ENCODE results near the gene SIGLEC5. TPM values are rescaled to one million over a fixed set of nuclear protein-coding genes. Genes with fewer than 3 reads are reported as not detected.

Gene SIGLEC5
- total and polyA plus RNA-seq, 2 of the 13 experiments (the other 11 are each of a cell fraction or from before 2014, with no cell fraction given), result not detected

- TF ChIP-seq E2F2 (CRISPR knock-in tag; IDR thresholded peaks at IDR 0.05; ENCODE audit: borderline replicate concordance), result no peak
- TF ChIP-seq KDM5B (CRISPR knock-in tag; IDR thresholded peaks at IDR 0.05; ENCODE audit: borderline replicate concordance), result peak; percentile 37; the same call in 1 of the 2 replicates
- TF ChIP-seq ZNF724P (CRISPR knock-in tag; IDR thresholded peaks at IDR 0.05; ENCODE audit: borderline replicate concordance), result no peak
- 0 out of 2 replicates have a peak, but pooled peaks have one; percentile 34 for TF ChIP-seq IKZF5 (CRISPR knock-in tag; IDR thresholded peaks at IDR 0.05)
- no peak for TF ChIP-seq ZNF432 (CRISPR knock-in tag; IDR thresholded peaks at IDR 0.05; ENCODE audit: borderline replicate concordance)
- TF ChIP-seq SKIL (CRISPR knock-in tag; IDR thresholded peaks at IDR 0.05; ENCODE audit: borderline replicate concordance), result no peak
- TF ChIP-seq ATF2 (CRISPR knock-in tag; IDR thresholded peaks at IDR 0.05), result peak; percentile 39; the same call in 1 of the 2 replicates
- TF ChIP-seq MATR3 (CRISPR knock-in tag; IDR thresholded peaks at IDR 0.05), result no peak
- peak; percentile 79; the same call in 1 of the 2 replicates for TF ChIP-seq FOXK1 (CRISPR knock-in tag; IDR thresholded peaks at IDR 0.05; ENCODE audit: borderline replicate concordance, low read depth)
- TF ChIP-seq ZNF687 (CRISPR knock-in tag; IDR thresholded peaks at IDR 0.05), result peak; percentile 51
- no peak for TF ChIP-seq ZNF850 (CRISPR knock-in tag; conservative IDR thresholded peaks at IDR 0.05)
- no peak for TF ChIP-seq ZUFSP (CRISPR knock-in tag; IDR thresholded peaks at IDR 0.05; ENCODE audit: borderline replicate concordance)
Measured at GRCh38 chr19:51593969-51594773, 36.0 kb downstream of the SIGLEC5 start (continued).
